ENCODE measurements around the gene RFNG.

- TF ChIP-seq CTCF (IDR thresholded peaks at IDR 0.05) (no peak), POLR2A (IDR thresholded peaks at IDR 0.05) (no peak)
Observed at GRCh38 chr17:82080789-82081464, 29.3 kb upstream of the RFNG start.

All from uterus (tissue), 2 donors.